Natural killer cell treated with Interleukin-12 subunit alpha and Interleukin-12 subunit beta and Interleukin-15 and Interleukin-18, amount 100 ng/mL, for 72 hours (primary cell): ENCODE data around the gene HK1. TPM values are rescaled to one million over a fixed set of nuclear protein-coding genes. Genes with fewer than 3 reads are reported as not detected.

Experiments used
- ATAC-seq, 2 donors: fragments of 150-1000 bp; cut with Tn5 transposase in 1 of 2; sonication (Bioruptor Pico), chemical (Tn5 transposase) in 1 of 2; 2 replicates each; pipeline ENCODE4 v1.10.0; 2021
- DNase-seq: peaks from one replicate; pipeline ENCODE4 v3.0.0; 2022; ENCODE audit warnings: low spot score
- H3K27ac Mint-ChIP-seq, 2 donors: 1 replicate in 1 of 2; 2 replicates in 1 of 2; pipeline ENCODE4 v1.8.0; 2022; ENCODE audit warnings: mixed read lengths in 2 of 2, mild to moderate bottlenecking in 1 of 2, moderate library complexity in 1 of 2
- H3K27me3 Mint-ChIP-seq, 2 donors: 1 replicate in 1 of 2; 2 replicates in 1 of 2; pipeline ENCODE4 v1.8.0; 2022; ENCODE audit warnings: mixed read lengths in 2 of 2
- H3K36me3 Mint-ChIP-seq: one replicate; pipeline ENCODE4 v1.8.0; 2022; ENCODE audit warnings: mixed read lengths
- H3K4me1 Mint-ChIP-seq, 2 donors: 1 replicate in 1 of 2; 2 replicates in 1 of 2; pipeline ENCODE4 v1.8.0; 2022; ENCODE audit warnings: low read depth in 2 of 2, mixed read lengths in 2 of 2, mild to moderate bottlenecking in 1 of 2
- H3K4me3 Mint-ChIP-seq: one replicate; pipeline ENCODE4 v1.8.0; 2022; ENCODE audit warnings: mixed read lengths
- H3K9me3 Mint-ChIP-seq: 2 replicates; pipeline ENCODE4 v1.8.0; 2022; ENCODE audit warnings: mixed read lengths
- total RNA-seq, 2 donors: library from RNA; stranded (reverse); gene quantifications; one replicate each; pipeline ENCODE4 v1.2.3, GENCODE V29; 2022

Gene HK1
- total RNA-seq = 100 to 1,000 TPM; 169 to 185 TPM

DNA sequence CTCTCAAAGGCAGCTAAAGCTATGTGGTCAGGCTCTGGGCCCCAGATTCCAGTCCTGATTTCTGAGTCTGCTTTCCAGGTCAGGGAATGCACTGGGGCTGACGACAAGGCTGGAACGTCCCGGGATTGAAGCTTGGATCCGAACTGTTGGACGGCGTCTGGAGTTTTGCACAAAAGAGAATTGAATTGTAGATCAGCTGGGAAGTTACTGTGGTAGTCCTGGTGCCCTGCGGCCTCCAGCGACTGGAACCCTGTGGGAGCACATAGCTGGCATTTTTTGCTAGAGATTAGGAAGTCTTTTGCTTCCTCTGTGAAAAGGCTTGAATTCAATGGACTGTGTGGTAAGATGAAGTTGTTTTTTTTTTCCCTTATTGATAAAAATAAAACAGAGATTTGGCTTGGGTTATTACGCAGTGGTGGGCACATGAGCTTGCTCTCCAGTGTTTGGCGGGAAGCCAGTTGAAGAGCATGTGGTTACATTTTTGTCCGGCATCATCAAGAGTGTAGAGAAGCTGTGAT lies at the start of gene HK1:
Gene HK1, plus strand, starts transcription at position 51 of the 518 bp plus-strand sequence.
- no peak within 1 kb of the TSS for H3K27ac Mint-ChIP-seq
- peaks cover 0 to 13% of the 10 kb centered on the region in 2 donors for H3K27me3 Mint-ChIP-seq
- no peaks in the 10 kb centered on the region for H3K36me3 Mint-ChIP-seq
- no peak within 1 kb of the TSS for H3K4me3 Mint-ChIP-seq
- H3K4me1 Mint-ChIP-seq = no peaks in the 10 kb centered on the region
- DNase-seq = no peak
- H3K9me3 Mint-ChIP-seq = no peaks in the 10 kb centered on the region
- no peak for ATAC-seq

DNA sequence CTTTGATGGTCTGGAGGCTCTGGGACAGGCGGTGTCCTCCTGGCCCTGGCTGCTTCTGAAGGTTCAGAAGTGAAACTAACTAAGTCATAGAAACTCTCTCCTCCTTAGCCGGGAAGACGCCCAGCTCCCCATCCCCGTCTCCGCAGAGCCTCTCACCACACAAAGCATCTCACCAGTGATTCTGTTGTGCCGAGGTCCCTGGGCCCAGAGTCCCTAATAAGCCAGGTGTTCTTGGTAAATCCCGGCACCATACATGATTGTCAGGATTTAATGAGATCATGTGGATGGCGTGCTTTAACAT lies 48.7 kb upstream of the HK1 start:
- ATAC-seq = no peak
- peak overlapping the region; percentile 83 to 88 for H3K27ac Mint-ChIP-seq
- H3K27me3 Mint-ChIP-seq = peaks cover 0 to 10% of the 10 kb centered on the region in 2 donors
- H3K9me3 Mint-ChIP-seq = no peaks in the 10 kb centered on the region
- peaks cover 47 to 65% of the 10 kb centered on the region in 2 donors for H3K4me1 Mint-ChIP-seq
- DNase-seq = no peak
- H3K4me3 Mint-ChIP-seq = peak overlapping the region; percentile 70
- no peaks in the 10 kb centered on the region for H3K36me3 Mint-ChIP-seq

DNA sequence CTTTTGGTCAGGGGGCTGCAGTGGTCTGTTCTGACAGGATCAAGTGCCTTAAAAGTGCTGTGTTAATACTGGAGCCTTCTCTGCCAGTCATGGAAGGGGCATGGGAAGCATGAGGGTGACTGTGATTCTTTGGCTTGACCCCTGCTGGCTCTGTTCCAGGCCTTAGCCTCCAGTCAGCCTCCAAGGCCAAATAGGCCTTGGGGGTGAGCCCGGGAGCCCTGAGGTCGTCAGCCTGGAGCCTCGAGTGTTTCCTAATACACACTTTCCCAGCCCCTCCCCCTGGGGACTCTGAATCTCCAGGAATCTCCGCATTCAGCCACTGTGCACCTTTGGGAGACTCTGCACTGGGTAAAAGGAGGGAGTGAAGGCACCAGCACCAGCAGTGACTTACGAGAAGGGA lies 48.2 kb upstream of the HK1 start:
- peak overlapping the region; percentile 83 to 88 for H3K27ac Mint-ChIP-seq
- H3K9me3 Mint-ChIP-seq = no peaks in the 10 kb centered on the region
- H3K27me3 Mint-ChIP-seq = peaks cover 0 to 10% of the 10 kb centered on the region in 2 donors
- H3K4me1 Mint-ChIP-seq = peaks cover 43 to 59% of the 10 kb centered on the region in 2 donors
- H3K36me3 Mint-ChIP-seq = no peaks in the 10 kb centered on the region
- DNase-seq (peak; percentile 49), ATAC-seq (no peak)
- H3K4me3 Mint-ChIP-seq = peak overlapping the region; percentile 70

DNA sequence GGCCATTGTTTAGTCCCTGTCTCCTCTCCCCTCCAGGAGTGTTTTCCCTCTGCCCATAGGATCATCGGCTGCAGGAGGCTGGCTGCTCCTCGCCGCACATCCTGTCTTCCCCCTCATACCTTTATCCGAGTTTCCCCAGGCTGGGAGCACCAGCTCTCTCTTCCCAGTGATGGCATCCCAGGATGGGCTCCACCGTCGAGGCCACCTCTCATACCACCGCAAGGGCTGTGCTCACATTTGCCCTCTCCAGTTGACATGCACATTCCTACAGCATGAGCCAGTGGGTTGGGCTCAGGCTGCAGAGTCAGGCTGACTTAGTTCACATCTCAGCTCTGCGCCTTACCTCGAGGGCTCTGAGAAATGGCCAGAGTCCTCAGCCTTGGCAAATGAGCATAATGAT lies 46.0 kb upstream of the HK1 start:
- ATAC-seq = no peak
- Mint-ChIP-seq H3K36me3 (no peaks in the 10 kb centered on the region), H3K4me3 (no peak overlapping the region), H3K9me3 (no peaks in the 10 kb centered on the region), H3K27ac (peak overlapping the region; percentile 15 to 68), H3K4me1 (peaks cover 33 to 53% of the 10 kb centered on the region in 2 donors), H3K27me3 (peaks cover 0 to 10% of the 10 kb centered on the region in 2 donors)
- peak; percentile 48 for DNase-seq

DNA sequence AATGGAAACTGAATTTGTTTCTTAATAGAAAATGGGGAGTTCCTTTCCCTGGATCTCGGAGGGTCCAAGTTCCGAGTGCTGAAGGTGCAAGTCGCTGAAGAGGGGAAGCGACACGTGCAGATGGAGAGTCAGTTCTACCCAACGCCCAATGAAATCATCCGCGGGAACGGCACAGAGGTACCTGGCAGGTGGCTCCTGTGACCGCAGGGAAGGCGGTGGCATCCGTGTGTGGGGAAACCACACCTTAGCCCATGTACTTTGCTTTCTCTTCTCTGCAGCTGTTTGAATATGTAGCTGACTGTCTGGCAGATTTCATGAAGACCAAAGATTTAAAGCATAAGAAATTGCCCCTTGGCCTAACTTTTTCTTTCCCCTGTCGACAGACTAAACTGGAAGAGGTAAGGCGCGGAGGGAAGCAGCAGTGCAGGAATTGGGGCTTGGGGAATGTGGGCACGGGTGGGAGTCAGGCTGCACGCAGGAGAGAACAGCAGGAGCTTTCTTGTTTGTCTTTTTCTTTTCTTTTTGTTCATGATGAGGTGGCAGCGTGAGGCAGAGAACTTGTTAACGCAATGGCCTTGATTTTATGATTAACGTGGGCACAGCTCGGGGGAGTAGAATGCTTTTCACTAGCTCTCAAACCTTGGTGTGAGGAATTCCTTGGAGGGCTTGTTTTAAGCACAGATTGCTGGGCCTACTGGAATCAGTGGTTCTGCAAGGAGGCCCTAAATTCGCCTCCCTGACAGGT lies 45.4 kb upstream of the HK1 start:
- peak overlapping the region; percentile 15 to 68 for H3K27ac Mint-ChIP-seq

DNA sequence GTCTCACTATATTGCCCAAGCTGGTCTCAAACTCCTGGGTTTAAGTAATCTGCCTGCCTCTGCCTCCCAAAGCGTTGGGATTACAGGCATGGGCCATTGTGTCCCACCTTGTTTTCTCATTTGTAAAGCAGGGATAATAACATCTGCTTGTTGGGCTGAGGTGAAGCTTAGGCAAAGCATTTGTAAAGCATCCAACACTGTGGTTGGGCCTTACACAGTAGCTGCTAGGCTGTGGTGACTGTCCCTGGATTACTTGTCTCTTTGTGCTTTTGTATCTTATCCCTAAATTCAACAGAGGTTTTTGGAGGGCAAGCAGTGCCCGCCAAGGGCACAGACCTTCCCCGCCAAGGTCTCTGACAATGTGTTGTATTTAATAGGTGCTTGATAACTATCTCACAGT lies 43.8 kb upstream of the HK1 start:
- Mint-ChIP-seq H3K4me1 (peaks cover 18 to 38% of the 10 kb centered on the region in 2 donors), H3K36me3 (no peaks in the 10 kb centered on the region), H3K9me3 (no peaks in the 10 kb centered on the region), H3K27me3 (peaks cover 0 to 10% of the 10 kb centered on the region in 2 donors), H3K27ac (no peak overlapping the region), H3K4me3 (no peak overlapping the region)
- ATAC-seq (no peak), DNase-seq (no peak)

More for the DNA sequence above, 45.4 kb upstream of the HK1 start:
- H3K4me1 Mint-ChIP-seq = peaks cover 32 to 53% of the 10 kb centered on the region in 2 donors
- H3K27me3 Mint-ChIP-seq = peaks cover 0 to 10% of the 10 kb centered on the region in 2 donors
- no peak overlapping the region for H3K4me3 Mint-ChIP-seq
- no peaks in the 10 kb centered on the region for H3K9me3 Mint-ChIP-seq
- DNase-seq (peak; percentile 6), ATAC-seq (no peak)
- H3K36me3 Mint-ChIP-seq = no peaks in the 10 kb centered on the region

DNA sequence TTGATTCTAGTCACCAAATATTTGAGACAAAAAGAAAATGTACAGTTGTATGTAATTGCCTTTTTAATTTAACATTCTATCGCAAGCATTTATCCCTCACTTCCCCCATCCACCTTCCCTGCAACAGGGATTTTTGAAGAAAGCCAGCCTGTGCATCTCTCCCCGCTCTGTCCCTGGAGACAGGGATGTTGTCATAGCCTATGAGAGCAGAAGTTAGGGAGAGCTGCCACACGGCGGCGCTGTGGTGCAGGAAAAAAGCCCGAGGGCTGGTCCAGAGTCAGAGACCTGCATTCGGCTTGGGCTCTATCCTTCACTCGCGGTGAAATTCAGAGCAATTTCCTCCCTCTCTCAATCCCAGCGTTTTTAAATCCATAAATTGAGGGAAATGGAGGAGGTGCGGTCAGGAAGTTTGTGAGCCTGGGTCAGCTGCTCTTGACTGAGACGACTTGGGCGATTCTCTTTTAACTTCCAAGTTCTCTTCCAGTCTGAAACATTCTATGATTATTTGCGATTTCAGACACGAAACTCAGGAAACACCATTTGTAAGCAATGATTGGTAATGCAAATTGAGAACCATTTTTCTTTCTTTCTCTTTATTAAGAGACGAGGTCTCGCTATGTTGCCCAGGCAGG lies 40.7 kb upstream of the HK1 start:
- Mint-ChIP-seq H3K27me3 (no peaks in the 10 kb centered on the region), H3K4me1 (peaks cover 4 to 23% of the 10 kb centered on the region in 2 donors), H3K4me3 (no peak overlapping the region), H3K27ac (no peak overlapping the region), H3K36me3 (no peaks in the 10 kb centered on the region), H3K9me3 (no peaks in the 10 kb centered on the region)
- ATAC-seq (peak; percentile 95), DNase-seq (peak; percentile 79)

DNA sequence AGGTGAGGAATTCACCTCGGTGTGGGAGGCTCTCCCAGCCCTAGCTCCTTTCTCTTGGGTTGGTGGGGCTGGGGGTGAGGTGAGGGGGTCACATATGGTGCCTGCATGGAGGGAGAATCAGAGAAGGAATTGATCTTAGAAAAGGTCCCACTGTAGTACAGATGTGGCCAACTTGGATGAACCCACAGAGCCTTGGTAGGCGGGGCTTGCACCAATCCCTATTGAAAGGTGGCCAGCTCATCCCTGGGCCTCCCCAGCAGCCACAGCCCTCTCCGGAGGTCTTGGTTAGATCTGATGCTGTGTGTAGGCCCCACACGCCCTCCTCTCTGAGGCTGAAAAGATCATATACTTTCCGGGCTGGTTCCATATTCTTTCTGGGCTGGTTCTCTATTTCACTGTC lies 39.2 kb upstream of the HK1 start:
- DNase-seq (no peak), ATAC-seq (no peak)
- no peaks in the 10 kb centered on the region for H3K9me3 Mint-ChIP-seq
- no peak overlapping the region for H3K27ac Mint-ChIP-seq
- no peaks in the 10 kb centered on the region for H3K27me3 Mint-ChIP-seq
- peaks cover 4 to 17% of the 10 kb centered on the region in 2 donors for H3K4me1 Mint-ChIP-seq
- H3K36me3 Mint-ChIP-seq = no peaks in the 10 kb centered on the region
- H3K4me3 Mint-ChIP-seq = no peak overlapping the region

DNA sequence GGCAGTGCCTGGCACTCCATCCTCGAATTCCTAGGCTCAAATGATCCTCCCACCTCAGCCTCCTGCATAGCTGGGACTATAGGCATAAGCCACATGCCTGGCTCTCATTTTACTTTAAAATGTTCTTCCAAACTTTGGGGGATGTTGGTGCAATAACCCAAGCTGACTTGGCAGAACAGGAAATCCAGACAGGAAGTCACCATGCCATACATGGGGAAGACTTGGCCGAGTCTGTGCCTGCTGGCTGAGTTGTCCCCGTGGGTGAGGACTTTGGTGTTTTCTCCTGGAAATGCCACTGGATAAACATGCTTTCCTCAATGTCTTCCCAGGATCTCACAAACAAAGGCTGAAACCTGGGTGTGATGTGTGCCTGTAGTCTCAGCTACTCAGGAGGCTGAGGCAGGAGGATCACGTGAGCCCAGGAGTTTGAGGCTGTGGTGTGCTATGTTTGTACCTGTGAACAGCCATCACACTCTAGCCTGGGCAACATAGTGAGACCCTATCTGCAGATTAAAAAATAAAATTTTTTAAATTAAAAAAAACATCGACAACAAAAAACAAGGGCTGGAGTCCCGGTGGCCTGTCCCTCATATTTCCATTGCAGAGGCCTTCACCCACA lies 38.4 kb upstream of the HK1 start:
- DNase-seq (no peak), ATAC-seq (no peak)
- H3K27ac Mint-ChIP-seq = no peak overlapping the region
- H3K9me3 Mint-ChIP-seq = no peaks in the 10 kb centered on the region
- no peak overlapping the region for H3K4me3 Mint-ChIP-seq
- H3K36me3 Mint-ChIP-seq = no peaks in the 10 kb centered on the region
- peaks cover 4 to 17% of the 10 kb centered on the region in 2 donors for H3K4me1 Mint-ChIP-seq
- H3K27me3 Mint-ChIP-seq = no peaks in the 10 kb centered on the region

DNA sequence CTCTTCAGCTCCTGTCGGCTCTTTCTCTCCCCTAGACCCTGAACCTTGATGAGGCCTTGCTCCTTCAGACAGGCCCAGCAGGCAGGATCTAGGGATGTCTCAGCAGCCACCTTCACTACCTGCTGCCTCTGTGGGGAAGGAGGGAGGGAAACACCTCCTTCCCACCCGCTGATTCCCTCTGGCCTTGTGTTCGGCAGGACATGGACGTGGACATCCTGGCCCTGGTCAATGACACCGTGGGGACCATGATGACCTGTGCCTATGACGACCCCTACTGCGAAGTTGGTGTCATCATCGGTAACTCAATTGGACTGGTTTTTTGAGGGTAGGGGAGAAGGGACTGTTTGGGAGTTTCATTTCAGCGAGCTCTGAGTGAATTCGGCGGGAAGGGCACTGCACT lies 37.8 kb upstream of the HK1 start:
- H3K4me1 Mint-ChIP-seq = peaks cover 4 to 17% of the 10 kb centered on the region in 2 donors
- H3K36me3 Mint-ChIP-seq = no peaks in the 10 kb centered on the region
- no peak for ATAC-seq
- H3K27me3 Mint-ChIP-seq = no peaks in the 10 kb centered on the region
- H3K4me3 Mint-ChIP-seq = no peak overlapping the region
- peak overlapping the region in 1 of 2 donors; percentile 17 for H3K27ac Mint-ChIP-seq
- H3K9me3 Mint-ChIP-seq = no peaks in the 10 kb centered on the region
- DNase-seq = no peak

DNA sequence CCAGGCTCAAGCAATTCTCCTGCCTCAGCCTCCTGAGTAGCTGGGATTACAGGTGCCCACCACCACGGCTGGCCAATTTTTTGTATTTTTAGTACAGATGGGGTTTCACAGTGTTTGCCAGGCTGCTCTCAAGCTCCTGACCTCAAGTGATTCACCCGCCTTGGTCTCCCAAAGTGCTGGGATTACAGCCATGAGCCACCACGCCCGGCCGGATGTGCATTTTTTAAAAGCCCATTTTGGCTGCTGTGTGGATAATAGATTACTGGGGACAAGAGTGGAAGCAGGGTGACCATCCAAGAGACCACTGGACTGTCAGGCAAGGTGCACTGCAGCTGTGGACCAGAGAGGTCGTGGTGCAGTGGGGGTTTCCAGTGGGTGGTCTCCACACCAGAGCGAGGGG lies 36.7 kb upstream of the HK1 start:
- H3K27me3 Mint-ChIP-seq = no peaks in the 10 kb centered on the region
- no peaks in the 10 kb centered on the region for H3K9me3 Mint-ChIP-seq
- H3K36me3 Mint-ChIP-seq = no peaks in the 10 kb centered on the region
- peaks cover 4 to 17% of the 10 kb centered on the region in 2 donors for H3K4me1 Mint-ChIP-seq
- H3K27ac Mint-ChIP-seq = no peak overlapping the region
- H3K4me3 Mint-ChIP-seq = no peak overlapping the region
- no peak for ATAC-seq
- DNase-seq = no peak

DNA sequence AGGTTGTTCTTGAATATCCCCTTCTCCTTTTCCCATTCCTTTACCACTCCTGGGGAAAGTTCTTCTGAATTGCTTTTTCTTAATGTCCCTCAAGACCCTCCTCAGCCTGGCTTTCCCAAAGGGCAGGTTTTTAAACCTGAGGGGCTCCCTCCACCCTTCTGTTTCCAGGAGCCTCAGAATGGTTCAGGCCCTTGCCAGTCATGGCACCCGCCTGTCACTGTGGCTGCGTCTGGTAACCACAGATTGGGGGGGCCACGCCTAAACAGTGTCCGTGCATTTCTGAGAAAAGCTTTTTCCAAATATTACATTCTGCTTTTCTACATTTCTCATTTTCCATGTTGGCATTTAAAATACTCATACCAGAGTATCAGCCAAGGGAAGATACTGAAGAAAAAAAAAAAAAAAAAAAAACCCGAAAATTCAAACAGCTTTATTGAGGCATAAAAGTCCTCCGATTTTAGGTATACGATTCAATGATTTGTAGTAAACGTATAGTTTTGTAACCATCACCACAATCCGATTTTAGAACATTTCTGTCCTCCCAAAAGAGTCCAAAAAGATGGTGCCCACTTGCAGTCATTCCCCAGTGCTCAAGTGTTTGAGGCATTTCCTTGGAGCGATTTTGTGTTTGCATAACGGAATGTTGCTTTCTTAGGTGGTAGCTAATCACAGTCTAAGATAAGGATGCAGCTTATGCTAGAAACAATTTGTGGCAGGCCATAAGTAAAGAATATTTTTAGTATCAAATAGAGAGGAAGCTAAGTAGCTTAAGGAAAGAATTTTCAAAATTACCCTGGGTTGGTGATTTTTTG lies 36.0 kb upstream of the HK1 start:
- Mint-ChIP-seq H3K27me3 (no peaks in the 10 kb centered on the region), H3K27ac (no peak overlapping the region), H3K9me3 (no peaks in the 10 kb centered on the region), H3K4me3 (no peak overlapping the region), H3K36me3 (no peaks in the 10 kb centered on the region), H3K4me1 (peaks cover 4 to 11% of the 10 kb centered on the region in 2 donors)
- ATAC-seq (no peak), DNase-seq (no peak)

DNA sequence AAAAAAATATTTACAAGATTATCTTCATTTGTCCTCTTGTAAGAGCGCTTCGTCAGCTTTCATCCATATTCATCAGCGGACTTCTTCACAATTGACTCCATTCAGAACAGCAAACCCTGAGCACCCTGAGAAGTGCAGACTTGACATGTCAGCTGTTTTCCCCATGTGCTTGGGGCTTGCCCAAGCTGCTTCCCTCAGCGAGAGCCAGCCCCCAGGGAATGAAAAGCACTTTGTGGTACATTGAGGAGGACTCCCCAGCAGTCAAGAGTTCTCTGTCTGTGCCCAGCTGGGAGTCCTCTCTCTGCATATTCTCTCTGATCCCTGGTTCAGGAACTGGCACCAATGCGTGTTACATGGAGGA lies 35.5 kb upstream of the HK1 start:
- Mint-ChIP-seq H3K9me3 (no peaks in the 10 kb centered on the region), H3K36me3 (no peaks in the 10 kb centered on the region), H3K27ac (no peak overlapping the region), H3K4me1 (peaks cover 0 to 6% of the 10 kb centered on the region in 2 donors), H3K27me3 (no peaks in the 10 kb centered on the region), H3K4me3 (no peak overlapping the region)
- no peak for ATAC-seq
- DNase-seq = no peak
